Neuronal stem cell (in vitro differentiated cells): ENCODE results near the gene TNS1.

Experiments used
- DNase-seq: peaks from one replicate; pipeline ENCODE4 v3.0.0-alpha.2; 2013; ENCODE audit warnings: low spot score
- H2AFZ ChIP-seq: one replicate; pipeline ENCODE4 v1.6.1; 2013; ENCODE audit warnings: mild to moderate bottlenecking, low read length, inconsistent platforms
- H2AK5ac ChIP-seq: 2 replicates; pipeline ENCODE4 v1.6.1; 2013; ENCODE audit warnings: low read depth, mild to moderate bottlenecking, inconsistent platforms, low read length, moderate library complexity, mixed read lengths
- H2BK120ac ChIP-seq: 2 replicates; pipeline ENCODE4 v1.6.1; 2013; ENCODE audit warnings: low read depth, mild to moderate bottlenecking, inconsistent platforms, low read length, moderate library complexity, mixed read lengths
- H2BK12ac ChIP-seq: one replicate; pipeline ENCODE4 v1.6.1; 2013; ENCODE audit warnings: low read length, inconsistent platforms
- H2BK15ac ChIP-seq: 2 replicates; pipeline ENCODE4 v1.6.1; 2013; ENCODE audit warnings: mild to moderate bottlenecking, low read length, inconsistent platforms, mixed read lengths
- H2BK5ac ChIP-seq: one replicate; pipeline ENCODE4 v1.6.1; 2013; ENCODE audit warnings: inconsistent platforms, mild to moderate bottlenecking, low read length, moderate library complexity
- H3K14ac ChIP-seq: one replicate; pipeline ENCODE4 v1.6.1; 2013; ENCODE audit warnings: low read length, inconsistent platforms
- H3K18ac ChIP-seq: 2 replicates; pipeline ENCODE4 v1.6.1; 2013; ENCODE audit warnings: low read length, inconsistent platforms
- H3K23ac ChIP-seq: 2 replicates; pipeline ENCODE4 v1.6.1; 2013; ENCODE audit warnings: low read depth, mild to moderate bottlenecking, mixed read lengths, low read length, inconsistent platforms; ENCODE audit not compliant: poor library complexity
- H3K27ac ChIP-seq: replicated peaks from 3 replicates; pipeline ENCODE4 v1.5.1; 2013; ENCODE audit warnings: low read length, inconsistent platforms
- H3K27me3 ChIP-seq, 3 experiments: 2 replicates each; pipeline ENCODE4 v1.6.1; 2013; ENCODE audit warnings: low read length in 3 of 3, mild to moderate bottlenecking in 2 of 3, inconsistent platforms in 1 of 3, low read depth in 1 of 3, mixed read lengths in 1 of 3, moderate library complexity in 1 of 3; ENCODE audit not compliant: control insufficient read depth in 3 of 3, insufficient read depth in 3 of 3
- H3K36me3 ChIP-seq, 2 donors: replicated peaks in 1 of 2; 2 replicates each; pipeline ENCODE4 v1.6.1; 2013; ENCODE audit warnings: low read length in 2 of 2; ENCODE audit not compliant: control insufficient read depth in 2 of 2, insufficient read depth in 2 of 2
- H3K4ac ChIP-seq: 2 replicates; pipeline ENCODE4 v1.6.1; 2013; ENCODE audit warnings: inconsistent platforms, mild to moderate bottlenecking, low read length, moderate library complexity
- H3K4me1 ChIP-seq, 2 donors: 1 replicate in 1 of 2; 2 replicates in 1 of 2; pipeline ENCODE4 v1.6.1; 2013; ENCODE audit warnings: low read length in 2 of 2, low read depth in 1 of 2; ENCODE audit not compliant: control insufficient read depth in 2 of 2, insufficient read depth in 1 of 2
- H3K4me2 ChIP-seq: one replicate; pipeline ENCODE4 v1.6.1; 2013; ENCODE audit warnings: mild to moderate bottlenecking, low read length, inconsistent platforms; ENCODE audit not compliant: insufficient read depth, poor library complexity, severe bottlenecking
- H3K4me3 ChIP-seq, 2 donors: 2 replicates each; pipeline ENCODE4 v1.5.1; 2013; ENCODE audit warnings: low read length in 2 of 2, mild to moderate bottlenecking in 2 of 2, inconsistent platforms in 1 of 2, moderate library complexity in 1 of 2
- H3K79me1 ChIP-seq: one replicate; pipeline ENCODE4 v1.6.1; 2013; ENCODE audit warnings: low read depth, mild to moderate bottlenecking, inconsistent platforms, low read length, moderate library complexity
- H3K9ac ChIP-seq: one replicate; pipeline ENCODE4 v1.6.1; 2013; ENCODE audit warnings: mild to moderate bottlenecking, low read depth, low read length, inconsistent platforms; ENCODE audit not compliant: poor library complexity
- H3K9me3 ChIP-seq, 2 donors: replicated peaks in 1 of 2; 2 replicates each; pipeline versions ENCODE3 to v1.6.1; 2013; ENCODE audit warnings: low read length in 2 of 2, mild to moderate bottlenecking in 2 of 2, inconsistent platforms in 1 of 2, low read depth in 1 of 2, mixed read lengths in 1 of 2, moderate library complexity in 1 of 2; ENCODE audit not compliant: control insufficient read depth in 2 of 2, insufficient read depth in 1 of 2
- H4K8ac ChIP-seq: one replicate; pipeline ENCODE4 v1.6.1; 2013; ENCODE audit warnings: low read depth, mild to moderate bottlenecking, inconsistent platforms, low read length, moderate library complexity
- H4K91ac ChIP-seq: one replicate; pipeline ENCODE4 v1.6.1; 2013; ENCODE audit warnings: low read length, low read depth, mild to moderate bottlenecking, inconsistent platforms; ENCODE audit not compliant: poor library complexity
- WGBS, 2 donors: extraction: QIAGEN DNeasy Blood & Tissue Kit; methylation state at CpG; one replicate each; pipeline ENCODE4 v1.1.7; 2013; ENCODE audit warnings: missing lambda C conversion rate in 2 of 2, mixed read lengths in 1 of 2; ENCODE audit not compliant: insufficient read length in 2 of 2, insufficient replicate concordance in 1 of 2; ENCODE audit errors: extremely low coverage in 2 of 2; 5-methylcytosine and 5-hydroxymethylcytosine counted together

TNS1 gene

GRCh38 chr2:217834744-217835513 is 167.9 kb downstream of the TNS1 start:
- Histone ChIP-seq H3K14ac (no peak overlapping the region), H3K36me3 (no peaks in the 10 kb centered on the region), H3K9me3 (no peaks in the 10 kb centered on the region), H4K91ac (no peak overlapping the region), H2BK12ac (no peak overlapping the region), H2AFZ (no peak overlapping the region), H3K9ac (no peak overlapping the region), H2AK5ac (no peak overlapping the region), H2BK15ac (peak overlapping the region; percentile 45), H2BK5ac (no peak overlapping the region), H3K4me2 (no peak overlapping the region), H3K79me1 (no peaks in the 10 kb centered on the region), H3K27me3 (no peaks in the 10 kb centered on the region), H3K4ac (no peak overlapping the region), H3K27ac (no peak overlapping the region), H3K18ac (no peak overlapping the region), H3K23ac (no peak overlapping the region), H2BK120ac (peak overlapping the region; percentile 24), H3K4me1 (peaks cover 21 to 26% of the 10 kb centered on the region in 2 donors), H4K8ac (no peak overlapping the region), H3K4me3 (no peak overlapping the region)
- no peak for DNase-seq
- no CpG with 5 or more reads among the region's 11 CpGs for WGBS, 2 donors

GRCh38 chr2:217834057-217834620 is 168.7 kb downstream of the TNS1 start:
- H3K4me1 ChIP-seq = peaks cover 21 to 25% of the 10 kb centered on the region in 2 donors
- no CpG with 5 or more reads among the region's 3 CpGs for WGBS, 2 donors
- peak overlapping the region; percentile 76 for H2BK15ac ChIP-seq
- H3K36me3 ChIP-seq = no peaks in the 10 kb centered on the region
- peak overlapping the region; percentile 25 for H3K18ac ChIP-seq
- H2AFZ ChIP-seq = no peak overlapping the region
- H2BK5ac ChIP-seq = peak overlapping the region; percentile 7
- no peaks in the 10 kb centered on the region for H3K27me3 ChIP-seq
- H3K23ac ChIP-seq = no peak overlapping the region
- H2BK12ac ChIP-seq = no peak overlapping the region
- no peaks in the 10 kb centered on the region for H3K9me3 ChIP-seq
- H3K79me1 ChIP-seq = no peaks in the 10 kb centered on the region
- no peak for DNase-seq
- H3K4me2 ChIP-seq = no peak overlapping the region
- no peak overlapping the region for H4K91ac ChIP-seq
- no peak overlapping the region for H3K4ac ChIP-seq
- H3K27ac ChIP-seq = no peak overlapping the region
- H3K14ac ChIP-seq = no peak overlapping the region
- no peak overlapping the region for H2BK120ac ChIP-seq
- no peak overlapping the region for H4K8ac ChIP-seq
- H2AK5ac ChIP-seq = peak overlapping the region; percentile 84
- no peak overlapping the region for H3K9ac ChIP-seq
- H3K4me3 ChIP-seq = no peak overlapping the region

- DNase-seq = no peak
- Histone ChIP-seq H3K9ac (no peak overlapping the region), H3K9me3 (no peaks in the 10 kb centered on the region), H3K4me2 (no peak overlapping the region), H2AFZ (no peak overlapping the region), H2BK5ac (no peak overlapping the region), H2BK120ac (no peak overlapping the region), H2BK12ac (no peak overlapping the region), H3K36me3 (no peaks in the 10 kb centered on the region), H3K27ac (no peak overlapping the region), H3K4me3 (no peak overlapping the region), H3K14ac (no peak overlapping the region), H2AK5ac (no peak overlapping the region), H3K4ac (no peak overlapping the region), H3K4me1 (peaks cover 21 to 22% of the 10 kb centered on the region in 2 donors), H3K79me1 (no peaks in the 10 kb centered on the region), H2BK15ac (no peak overlapping the region), H4K8ac (no peak overlapping the region), H3K27me3 (no peaks in the 10 kb centered on the region), H3K18ac (no peak overlapping the region), H4K91ac (no peak overlapping the region), H3K23ac (no peak overlapping the region)
- no CpG with 5 or more reads among the region's 8 CpGs for WGBS, 2 donors
Measured at GRCh38 chr2:217833439-217833838, 169.4 kb downstream of the TNS1 start.

GRCh38 chr2:217832987-217833386 is 169.8 kb downstream of the TNS1 start:
- peaks cover 17 to 18% of the 10 kb centered on the region in 2 donors for H3K4me1 ChIP-seq
- no peak overlapping the region for H2AK5ac ChIP-seq
- no peak overlapping the region for H3K14ac ChIP-seq
- no peaks in the 10 kb centered on the region for H3K9me3 ChIP-seq
- H3K4me2 ChIP-seq = no peak overlapping the region
- no peak overlapping the region for H2BK120ac ChIP-seq
- H3K36me3 ChIP-seq = no peaks in the 10 kb centered on the region
- no peak overlapping the region for H4K8ac ChIP-seq
- no peak overlapping the region for H2BK12ac ChIP-seq
- no peak overlapping the region for H2AFZ ChIP-seq
- no peak overlapping the region for H2BK15ac ChIP-seq
- H3K27ac ChIP-seq = no peak overlapping the region
- no peak for DNase-seq
- H4K91ac ChIP-seq = no peak overlapping the region
- H3K4ac ChIP-seq = no peak overlapping the region
- no peak overlapping the region for H3K9ac ChIP-seq
- no peak overlapping the region for H3K4me3 ChIP-seq
- H3K18ac ChIP-seq = no peak overlapping the region
- no peaks in the 10 kb centered on the region for H3K27me3 ChIP-seq
- no peak overlapping the region for H3K23ac ChIP-seq
- H2BK5ac ChIP-seq = no peak overlapping the region
- no CpG with 5 or more reads among the region's 15 CpGs for WGBS, 2 donors
- H3K79me1 ChIP-seq = no peaks in the 10 kb centered on the region
